CD4-positive, CD25-positive, alpha-beta regulatory T cell (primary cell): ENCODE results near the gene STPG1. TPM values are rescaled to one million over a fixed set of nuclear protein-coding genes. Genes with fewer than 3 reads are reported as not detected.

ENCODE experiments used
- ATAC-seq, 2 donors: fragments of 150-1000 bp; cut with Tn5 transposase; one replicate each; pipeline ENCODE4 v1.10.0; 2021; ENCODE audit warnings: low read depth in 2 of 2, moderate number of reproducible peaks in 2 of 2, moderate library complexity in 1 of 2
- DNase-seq, 3 donors: peaks; one replicate each; pipeline versions ENCODE4 v3.0.0 to v3.0.0-alpha.2; 2012 to 2022; ENCODE audit warnings: mixed read lengths in 1 of 3
- H3K27ac ChIP-seq: one replicate; pipeline ENCODE4 v1.7.0; 2013; ENCODE audit warnings: mild to moderate bottlenecking, low read length; ENCODE audit not compliant: insufficient read depth, poor library complexity, severe bottlenecking
- H3K27me3 ChIP-seq: one replicate; pipeline ENCODE4 v1.7.0; 2013; ENCODE audit warnings: low read length; ENCODE audit not compliant: control insufficient read depth, insufficient read depth
- H3K36me3 ChIP-seq: one replicate; pipeline ENCODE4 v1.7.0; 2013; ENCODE audit warnings: mild to moderate bottlenecking, low read length, moderate library complexity; ENCODE audit not compliant: control insufficient read depth, insufficient read depth
- H3K4me1 ChIP-seq: 2 replicates; pipeline ENCODE4 v1.7.0; 2013; ENCODE audit warnings: mild to moderate bottlenecking, low read length; ENCODE audit not compliant: insufficient read depth, control insufficient read depth, poor library complexity, severe bottlenecking
- H3K4me3 ChIP-seq: one replicate; pipeline ENCODE4 v1.7.0; 2013; ENCODE audit warnings: low read depth, mild to moderate bottlenecking, low read length, moderate library complexity
- H3K9me3 ChIP-seq, 2 experiments: 1 replicate in 1 of 2; 2 replicates in 1 of 2; pipeline ENCODE4 v1.7.0; 2013; ENCODE audit warnings: low read length in 2 of 2, mild to moderate bottlenecking in 1 of 2, moderate library complexity in 1 of 2; ENCODE audit not compliant: control insufficient read depth in 2 of 2
- H3K27ac Mint-ChIP-seq, 3 donors: one replicate each; pipeline ENCODE4 v1.8.0; 2020 to 2022; ENCODE audit warnings: mild to moderate bottlenecking in 3 of 3, mixed read lengths in 3 of 3, moderate library complexity in 2 of 3
- H3K27me3 Mint-ChIP-seq: one replicate; pipeline ENCODE4 v1.8.0; 2022; ENCODE audit warnings: mild to moderate bottlenecking, mixed read lengths
- H3K36me3 Mint-ChIP-seq: one replicate; pipeline ENCODE4 v1.8.0; 2020; ENCODE audit warnings: mixed read lengths
- H3K4me1 Mint-ChIP-seq, 4 donors: one replicate each; pipeline ENCODE4 v1.8.0; 2020 to 2022; ENCODE audit warnings: mixed read lengths in 4 of 4, mild to moderate bottlenecking in 1 of 4
- H3K4me3 Mint-ChIP-seq, 4 donors: one replicate each; pipeline ENCODE4 v1.8.0; 2020 to 2022; ENCODE audit warnings: mild to moderate bottlenecking in 4 of 4, mixed read lengths in 4 of 4, moderate library complexity in 3 of 4
- H3K9me3 Mint-ChIP-seq, 7 donors: one replicate each; pipeline ENCODE4 v1.8.0; 2020 to 2022; ENCODE audit warnings: mixed read lengths in 7 of 7, mild to moderate bottlenecking in 3 of 7, moderate library complexity in 2 of 7
- polyA plus RNA-seq, 4 donors: library from polyadenylated mRNA; unstranded; fragments of 300-500 nt; fragmentation: Illumina TruSeq; gene quantifications; one replicate each; pipeline ENCODE4 v1.2.3, GENCODE V29; 2021
- total RNA-seq: library from RNA; stranded (reverse); gene quantifications from one replicate; pipeline ENCODE4 v1.2.3, GENCODE V29; 2022

The STPG1 gene
- total and polyA plus RNA-seq, 5 donors from 2014 or later, result 1.1 to 5.3 (median 3.4) TPM

DNA sequence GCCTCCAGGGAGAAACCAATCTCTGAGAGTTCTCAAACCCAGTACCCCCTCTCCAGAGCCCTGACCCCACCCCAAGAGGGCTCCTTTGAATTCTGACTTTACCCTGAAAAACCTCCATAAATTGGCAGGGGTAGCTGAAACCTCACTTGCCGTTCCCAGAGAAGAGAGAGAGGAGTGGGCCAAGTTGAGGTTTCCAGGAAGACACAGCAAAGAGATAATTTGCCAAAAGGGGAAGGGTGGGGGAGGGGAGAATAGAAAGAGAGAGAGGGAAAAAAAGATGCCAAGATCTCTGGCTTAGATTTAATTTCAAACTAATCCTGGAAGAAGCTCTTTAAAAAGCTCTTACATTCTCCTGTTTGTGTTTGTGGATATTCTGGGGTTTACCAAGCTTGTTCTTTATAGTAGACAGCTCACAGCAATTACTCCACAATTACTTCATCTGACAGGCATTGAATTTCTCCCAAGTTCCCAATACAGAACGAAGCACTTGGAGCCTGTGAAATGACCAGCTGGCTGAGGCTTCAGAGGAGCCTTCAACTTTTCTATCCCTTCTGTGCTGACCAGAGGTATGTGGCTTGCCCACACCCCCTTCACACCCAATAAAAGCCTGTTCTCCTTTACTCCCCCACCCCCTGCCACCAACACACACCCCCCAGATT is 95.5 kb downstream of the STPG1 start:
- Mint-ChIP-seq H3K27me3 (peaks cover 74% of the 10 kb centered on the region), H3K36me3 (no peaks in the 10 kb centered on the region), H3K4me3 (no peak overlapping the region), H3K9me3 (peaks cover 0 to 2% (median 0%) of the 10 kb centered on the region in 7 donors), H3K27ac (no peak overlapping the region), H3K4me1 (peaks cover 16 to 42% (median 36%) of the 10 kb centered on the region in 4 donors)
- H3K4me3 ChIP-seq, result no peak overlapping the region
- DNase-seq (no peak), ATAC-seq (no peak)
- no peaks in the 10 kb centered on the region for H3K9me3 ChIP-seq
- no peaks in the 10 kb centered on the region for H3K36me3 ChIP-seq
- H3K27me3 ChIP-seq, result peaks cover 47% of the 10 kb centered on the region
- H3K27ac ChIP-seq, result no peak overlapping the region
- peaks cover 46% of the 10 kb centered on the region for H3K4me1 ChIP-seq

DNA sequence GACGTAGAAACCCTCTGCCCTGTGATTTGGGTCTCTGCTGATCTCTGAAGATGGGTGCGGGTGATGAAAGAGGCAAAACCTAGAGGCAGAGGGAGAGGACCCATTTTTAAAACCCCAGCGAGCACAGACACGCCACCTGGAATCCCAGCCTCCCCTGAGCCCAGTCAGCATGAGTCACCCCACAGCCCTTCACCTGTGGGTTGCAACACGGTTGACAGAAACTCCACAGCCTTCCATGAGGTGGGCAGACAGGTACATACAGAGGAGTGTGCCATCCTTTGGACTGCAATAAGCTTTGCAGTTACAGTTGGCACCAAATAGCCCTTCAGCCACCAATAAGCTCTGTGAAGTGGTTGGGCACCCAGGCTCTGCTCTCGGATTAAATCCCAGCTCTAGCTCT is 96.5 kb downstream of the STPG1 start:
- no peaks in the 10 kb centered on the region for H3K9me3 ChIP-seq
- no peak overlapping the region for H3K4me3 Mint-ChIP-seq
- peaks cover 43% of the 10 kb centered on the region for H3K27me3 ChIP-seq
- H3K36me3 ChIP-seq, result no peaks in the 10 kb centered on the region
- H3K27me3 Mint-ChIP-seq, result peaks cover 64% of the 10 kb centered on the region
- no peak overlapping the region for H3K27ac Mint-ChIP-seq
- H3K4me1 ChIP-seq, result peaks cover 37% of the 10 kb centered on the region
- H3K36me3 Mint-ChIP-seq, result no peaks in the 10 kb centered on the region
- peaks cover 16 to 35% (median 30%) of the 10 kb centered on the region in 4 donors for H3K4me1 Mint-ChIP-seq
- ATAC-seq, result no peak
- no peak overlapping the region for H3K27ac ChIP-seq
- peaks cover 0 to under 1% (median 0%) of the 10 kb centered on the region in 7 donors for H3K9me3 Mint-ChIP-seq
- no peak for DNase-seq
- H3K4me3 ChIP-seq, result no peak overlapping the region

DNA sequence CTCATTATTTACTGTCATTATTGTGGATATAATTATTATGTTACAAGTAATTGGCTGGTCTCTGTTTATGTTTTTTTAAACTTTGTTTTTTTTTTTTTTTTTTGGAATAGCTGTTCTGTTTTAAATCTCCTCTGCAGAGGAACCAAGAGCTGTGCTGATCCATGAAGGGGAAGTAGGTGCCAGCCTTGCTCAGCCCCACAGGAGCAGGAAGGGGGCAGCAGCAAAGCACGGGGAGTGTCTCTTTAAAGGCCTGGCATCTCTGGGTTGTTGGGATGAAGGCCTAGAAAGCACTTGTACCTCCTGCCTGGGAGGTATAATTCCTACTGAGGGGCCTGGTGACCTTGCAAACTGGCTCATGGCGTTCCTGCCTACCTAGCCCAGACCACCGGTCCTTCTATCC is 96.9 kb downstream of the STPG1 start:
- H3K27me3 ChIP-seq, result peaks cover 43% of the 10 kb centered on the region
- Mint-ChIP-seq H3K27me3 (peaks cover 61% of the 10 kb centered on the region), H3K9me3 (no peaks in the 10 kb centered on the region), H3K36me3 (no peaks in the 10 kb centered on the region), H3K27ac (no peak overlapping the region), H3K4me1 (peaks cover 16 to 35% (median 30%) of the 10 kb centered on the region in 4 donors), H3K4me3 (no peak overlapping the region)
- H3K4me3 ChIP-seq, result no peak overlapping the region
- ATAC-seq, result no peak
- DNase-seq, result no peak
- H3K36me3 ChIP-seq, result no peaks in the 10 kb centered on the region
- H3K27ac ChIP-seq, result no peak overlapping the region
- peaks cover 32% of the 10 kb centered on the region for H3K4me1 ChIP-seq
- no peaks in the 10 kb centered on the region for H3K9me3 ChIP-seq

DNA sequence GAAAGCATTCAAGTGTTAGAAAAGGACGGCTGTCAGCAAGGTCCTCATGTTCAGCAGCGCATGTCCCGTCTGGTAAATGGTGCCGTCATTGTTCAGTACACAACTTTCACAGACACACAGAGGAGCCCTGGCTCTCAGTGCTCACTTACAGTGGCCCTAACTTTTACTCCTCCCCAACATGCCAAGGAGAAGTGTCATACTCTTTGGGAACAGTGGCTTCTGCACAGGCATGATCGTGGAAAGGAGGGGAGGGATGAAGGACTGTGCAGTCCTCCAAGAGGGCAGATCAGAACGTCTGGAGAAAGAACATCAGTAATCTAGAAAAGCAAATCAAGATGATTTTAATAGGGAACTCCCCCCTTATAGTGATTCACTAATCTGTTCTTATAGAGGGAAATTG is 98.2 kb downstream of the STPG1 start:
- Mint-ChIP-seq H3K9me3 (no peaks in the 10 kb centered on the region), H3K27ac (no peak overlapping the region), H3K4me1 (peaks cover 9 to 22% (median 18%) of the 10 kb centered on the region in 4 donors), H3K27me3 (peaks cover 51% of the 10 kb centered on the region), H3K36me3 (no peaks in the 10 kb centered on the region), H3K4me3 (no peak overlapping the region)
- Histone ChIP-seq H3K4me1 (peaks cover 20% of the 10 kb centered on the region), H3K27ac (no peak overlapping the region), H3K4me3 (no peak overlapping the region), H3K27me3 (peaks cover 33% of the 10 kb centered on the region), H3K36me3 (no peaks in the 10 kb centered on the region), H3K9me3 (no peaks in the 10 kb centered on the region)
- ATAC-seq (no peak), DNase-seq (no peak)

DNA sequence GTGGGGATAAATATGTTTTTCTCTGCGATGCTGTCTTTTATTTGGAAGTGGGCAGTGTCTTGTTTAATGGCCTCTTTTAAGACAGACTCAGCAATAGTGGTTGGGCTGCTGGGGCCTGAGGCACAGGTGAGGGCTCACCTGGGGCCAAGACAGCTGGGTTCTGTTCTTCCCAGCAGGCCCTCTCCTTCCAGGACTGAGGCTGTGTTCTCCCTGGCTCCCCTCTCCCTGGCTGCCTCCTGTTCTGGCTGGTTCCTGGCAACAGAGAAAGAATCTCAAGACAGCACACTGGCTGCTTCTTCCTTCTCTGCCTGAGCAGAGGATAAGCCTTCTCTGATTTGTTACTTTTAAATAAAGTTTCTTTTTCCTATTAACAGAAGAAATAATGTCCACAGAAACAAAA is 101.8 kb downstream of the STPG1 start:
- Histone ChIP-seq H3K4me1 (no peaks in the 10 kb centered on the region), H3K4me3 (no peak overlapping the region), H3K27ac (no peak overlapping the region), H3K27me3 (peaks cover 5% of the 10 kb centered on the region), H3K36me3 (no peaks in the 10 kb centered on the region), H3K9me3 (no peaks in the 10 kb centered on the region)
- Mint-ChIP-seq H3K9me3 (no peaks in the 10 kb centered on the region), H3K27ac (no peak overlapping the region), H3K4me3 (no peak overlapping the region), H3K27me3 (peaks cover 21% of the 10 kb centered on the region), H3K36me3 (no peaks in the 10 kb centered on the region), H3K4me1 (no peaks in the 10 kb centered on the region)
- DNase-seq (no peak), ATAC-seq (no peak)

DNA sequence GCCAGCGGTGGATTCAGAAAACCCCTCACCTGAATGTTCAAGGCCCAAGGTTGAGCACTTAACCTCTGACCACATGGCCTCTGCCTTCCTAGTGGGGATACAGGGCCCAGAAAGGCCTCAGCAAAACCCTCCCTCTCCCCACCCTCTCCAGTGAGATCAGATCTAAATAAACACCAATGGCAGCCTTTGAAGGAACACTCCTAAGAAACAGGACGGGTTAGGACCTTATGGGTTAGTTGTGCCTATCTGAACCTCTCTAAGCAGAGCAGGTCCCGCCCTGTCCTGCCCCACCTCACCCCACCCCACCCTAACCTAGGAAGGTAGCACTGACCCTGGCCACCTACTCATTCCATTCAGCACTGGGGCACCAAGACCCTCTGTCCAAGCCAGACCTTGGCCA is 102.3 kb downstream of the STPG1 start:
- ATAC-seq, result no peak
- H3K36me3 ChIP-seq, result no peaks in the 10 kb centered on the region
- Mint-ChIP-seq H3K27me3 (peaks cover 19% of the 10 kb centered on the region), H3K9me3 (no peaks in the 10 kb centered on the region), H3K4me1 (no peaks in the 10 kb centered on the region), H3K4me3 (no peak overlapping the region), H3K27ac (no peak overlapping the region), H3K36me3 (no peaks in the 10 kb centered on the region)
- H3K4me1 ChIP-seq, result no peaks in the 10 kb centered on the region
- no peak overlapping the region for H3K4me3 ChIP-seq
- H3K27me3 ChIP-seq, result peaks cover 5% of the 10 kb centered on the region
- DNase-seq, result no peak
- no peak overlapping the region for H3K27ac ChIP-seq
- H3K9me3 ChIP-seq, result no peaks in the 10 kb centered on the region

DNA sequence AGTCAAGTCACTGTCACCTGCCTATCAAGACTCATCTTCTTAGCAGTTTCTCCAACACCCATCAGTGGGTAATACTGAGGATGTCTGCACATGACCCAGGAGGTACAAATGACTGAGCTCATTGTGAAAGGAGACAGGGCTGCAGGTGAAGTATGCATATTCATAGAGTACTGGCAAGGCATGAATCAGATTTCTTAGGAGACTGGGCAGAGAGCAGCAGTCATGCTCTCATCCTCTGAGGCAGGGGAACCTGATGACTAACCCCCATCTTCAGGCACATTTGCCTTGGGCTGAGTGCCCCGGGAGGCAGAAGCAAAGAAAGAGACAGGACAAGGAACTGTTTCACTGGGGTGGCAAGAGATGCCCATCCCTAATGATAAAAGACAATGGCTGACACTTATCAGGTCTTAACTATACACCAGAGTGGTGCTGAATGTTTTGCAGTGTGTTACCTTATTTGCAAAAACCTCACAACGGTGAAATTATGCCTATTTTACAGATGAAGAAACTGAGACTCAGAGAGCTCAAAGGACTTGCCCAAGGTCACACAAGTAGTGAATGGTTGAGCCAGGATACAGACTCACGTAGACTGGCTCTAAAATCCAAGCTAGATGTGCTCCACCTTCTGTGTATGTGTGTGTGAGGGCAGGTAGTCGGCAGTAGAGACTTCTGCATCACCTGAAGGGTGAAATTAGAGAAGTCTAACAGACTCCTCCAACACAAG is 103.7 kb downstream of the STPG1 start:
- no peaks in the 10 kb centered on the region for H3K4me1 ChIP-seq
- no peak for DNase-seq
- Mint-ChIP-seq H3K4me1 (no peaks in the 10 kb centered on the region), H3K9me3 (peaks cover 0 to 1% (median 0%) of the 10 kb centered on the region in 7 donors), H3K36me3 (no peaks in the 10 kb centered on the region), H3K27ac (no peak overlapping the region), H3K4me3 (no peak overlapping the region), H3K27me3 (peaks cover 19% of the 10 kb centered on the region)
- H3K36me3 ChIP-seq, result no peaks in the 10 kb centered on the region
- no peaks in the 10 kb centered on the region for H3K27me3 ChIP-seq
- H3K4me3 ChIP-seq, result no peak overlapping the region
- no peak overlapping the region for H3K27ac ChIP-seq
- no peak for ATAC-seq
- no peaks in the 10 kb centered on the region for H3K9me3 ChIP-seq
